Hippocampal formation (tissue), 2 donors: Measurements from ENCODE around the gene ECE1.
"Not testable (repeated sequence)": the region's sequence is repeated elsewhere in the genome, so short reads cannot be mapped to it uniquely, and the experiment has no call there.

Source experiments
- DNase-seq, 2 donors: peaks; one replicate each; lab custom pipeline; 2025; lab: John Stamatoyannopoulos, UW

ECE1 gene

GRCh38 chr1:21178271-21178670 is 112.0 kb downstream of the ECE1 start:
- DNase-seq, result not testable (repeated sequence)

- DNase-seq, result peak; percentile 97 to 98
Observed at GRCh38 chr1:21176586-21177555, 113.4 kb downstream of the ECE1 start, which contains the start of gene EIF4G3. Gene EIF4G3 (minus strand): TSS chr1:21176897. CDS start chr1:21002742, 174,155 bp downstream.

DNA sequence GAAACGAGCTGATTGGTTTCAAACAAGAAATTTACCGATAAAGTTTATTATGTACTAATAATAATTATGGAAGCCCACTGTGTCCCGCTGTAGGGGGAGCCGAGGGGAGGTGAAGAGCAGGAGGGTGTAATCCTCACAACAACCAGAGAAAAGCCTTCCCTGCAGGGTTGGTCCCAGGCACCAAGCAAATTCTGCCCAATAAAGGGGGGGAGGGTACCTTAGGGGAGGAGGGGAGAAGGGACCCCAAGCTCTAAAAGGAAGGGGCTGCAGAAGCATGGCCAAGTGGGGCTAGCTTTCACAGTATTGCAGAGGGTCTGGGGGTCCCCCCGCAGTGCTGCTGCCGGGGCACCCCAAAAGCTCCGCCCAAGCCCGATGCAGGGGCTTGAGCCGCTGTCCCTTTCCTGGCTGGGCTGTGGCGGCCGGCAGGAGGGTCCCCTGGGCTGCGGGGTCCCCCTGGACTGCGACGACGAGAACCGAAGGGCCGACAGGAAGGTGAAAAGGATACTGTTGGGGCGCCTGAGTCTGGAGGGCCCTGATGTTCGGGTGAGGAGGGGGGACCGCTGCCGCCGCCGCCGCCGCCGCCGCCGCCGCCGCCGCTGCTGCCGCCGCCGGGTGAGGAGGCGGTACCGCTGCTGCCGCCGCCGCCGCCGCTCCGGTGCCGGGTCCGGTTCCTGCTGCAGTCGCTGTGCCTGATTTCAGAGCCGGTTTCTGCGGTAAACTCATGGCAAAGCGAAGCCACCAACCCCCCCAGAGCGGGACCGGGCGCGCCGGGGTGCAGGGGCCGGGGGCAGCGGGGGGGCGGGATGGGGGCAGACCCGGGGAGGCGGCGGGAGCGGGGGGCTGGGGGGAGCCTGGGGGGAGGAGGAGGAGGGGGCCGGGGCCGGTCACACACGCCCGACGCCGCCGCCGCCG is 114.3 kb downstream of the ECE1 start:
- DNase-seq, result peak; percentile 43 to 56

GRCh38 chr1:21175324-21175669 is 115.0 kb downstream of the ECE1 start:
- peak in 1 of 2 donors; percentile 56 for DNase-seq

DNA sequence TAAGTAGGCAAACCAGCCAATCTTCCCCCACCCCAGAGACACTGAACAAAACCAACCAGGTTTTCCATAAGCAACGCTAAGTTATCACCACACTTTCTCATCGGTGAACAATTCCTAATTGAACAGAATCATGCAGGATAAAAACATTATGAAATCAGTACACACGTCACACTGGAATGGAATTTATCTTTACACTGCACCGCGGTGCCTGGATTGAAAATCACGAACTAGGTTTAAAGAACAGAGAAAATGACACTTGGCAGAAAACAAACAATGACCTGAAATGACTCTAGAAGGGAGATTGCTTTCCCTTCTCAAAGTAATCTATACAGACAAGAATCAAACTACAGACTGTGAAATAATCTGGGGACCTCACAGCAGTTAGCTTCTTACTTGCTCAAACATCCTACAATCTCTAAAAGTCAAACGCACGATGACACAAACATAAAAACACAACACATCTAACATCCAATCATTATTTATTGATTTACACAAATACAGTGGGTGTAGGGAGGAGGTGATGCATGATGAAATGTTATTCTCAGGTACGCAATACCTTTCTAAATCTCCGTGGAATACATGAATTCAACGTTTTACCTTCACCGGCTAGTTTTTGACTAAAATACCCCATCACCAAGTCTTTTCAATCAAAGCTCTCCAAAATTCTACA is 115.5 kb downstream of the ECE1 start:
- peak in 1 of 2 donors; percentile 15 for DNase-seq

DNA sequence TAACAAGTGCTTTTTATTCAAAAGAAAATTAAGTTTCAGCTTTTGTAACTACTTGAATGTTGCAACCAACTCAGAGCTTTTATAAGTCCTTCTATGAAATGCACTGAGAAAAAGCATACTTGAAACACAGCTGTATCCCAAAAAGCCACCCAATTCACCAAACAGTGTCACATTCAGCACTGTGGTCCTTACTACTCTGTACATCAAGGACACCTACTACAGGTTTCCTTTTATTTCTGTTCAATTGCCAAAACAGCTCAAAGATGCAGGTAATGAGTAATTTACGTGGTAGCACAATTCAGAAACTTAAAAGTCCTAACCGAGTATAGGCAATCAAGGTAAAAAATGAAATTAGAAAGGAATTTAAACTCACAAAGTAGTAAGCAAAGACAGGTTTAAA is 116.0 kb downstream of the ECE1 start:
- peak in 1 of 2 donors; percentile 28 for DNase-seq

GRCh38 chr1:21173096-21173495 is 117.2 kb downstream of the ECE1 start:
- not testable (repeated sequence) for DNase-seq

GRCh38 chr1:21170837-21171236 is 119.4 kb downstream of the ECE1 start:
- DNase-seq, result not testable (repeated sequence)

GRCh38 chr1:21168444-21168843 is 121.8 kb downstream of the ECE1 start:
- DNase-seq, result no peak
